NB4 (cell line): Measurements from ENCODE around the gene EIF4G3.

Source experiments
- CTCF ChIP-seq: IDR thresholded peaks from one replicate; pipeline ENCODE4 v1.5.1; 2012; ENCODE audit warnings: low read depth, low read length
- MAX ChIP-seq: IDR thresholded peaks from 2 replicates; pipeline ENCODE4 v1.6.1; 2011; ENCODE audit warnings: low read depth, low read length
- MYC ChIP-seq: IDR thresholded peaks from 2 replicates; pipeline ENCODE4 v1.6.1; 2011; ENCODE audit warnings: low read depth, low read length
- POLR2A ChIP-seq: IDR thresholded peaks from 2 replicates; pipeline ENCODE4 v1.6.1; 2011; ENCODE audit warnings: mild to moderate bottlenecking; ENCODE audit not compliant: insufficient read length; ENCODE audit errors: extremely low read depth

- TF ChIP-seq CTCF = no peak
- no peak for TF ChIP-seq POLR2A
- TF ChIP-seq MYC = no peak
- TF ChIP-seq MAX = no peak
Measured at GRCh38 chr1:20867847-20868246, 308.9 kb downstream of the EIF4G3 start.
